ENCODE data around the gene SORCS2. TPM values are rescaled to one million over a fixed set of nuclear protein-coding genes. Genes with fewer than 3 reads are reported as not detected.

Gene SORCS2
- total and polyA plus RNA-seq, 4 donors, result 2.2 to 7.7 (median 2.5) TPM

DNA sequence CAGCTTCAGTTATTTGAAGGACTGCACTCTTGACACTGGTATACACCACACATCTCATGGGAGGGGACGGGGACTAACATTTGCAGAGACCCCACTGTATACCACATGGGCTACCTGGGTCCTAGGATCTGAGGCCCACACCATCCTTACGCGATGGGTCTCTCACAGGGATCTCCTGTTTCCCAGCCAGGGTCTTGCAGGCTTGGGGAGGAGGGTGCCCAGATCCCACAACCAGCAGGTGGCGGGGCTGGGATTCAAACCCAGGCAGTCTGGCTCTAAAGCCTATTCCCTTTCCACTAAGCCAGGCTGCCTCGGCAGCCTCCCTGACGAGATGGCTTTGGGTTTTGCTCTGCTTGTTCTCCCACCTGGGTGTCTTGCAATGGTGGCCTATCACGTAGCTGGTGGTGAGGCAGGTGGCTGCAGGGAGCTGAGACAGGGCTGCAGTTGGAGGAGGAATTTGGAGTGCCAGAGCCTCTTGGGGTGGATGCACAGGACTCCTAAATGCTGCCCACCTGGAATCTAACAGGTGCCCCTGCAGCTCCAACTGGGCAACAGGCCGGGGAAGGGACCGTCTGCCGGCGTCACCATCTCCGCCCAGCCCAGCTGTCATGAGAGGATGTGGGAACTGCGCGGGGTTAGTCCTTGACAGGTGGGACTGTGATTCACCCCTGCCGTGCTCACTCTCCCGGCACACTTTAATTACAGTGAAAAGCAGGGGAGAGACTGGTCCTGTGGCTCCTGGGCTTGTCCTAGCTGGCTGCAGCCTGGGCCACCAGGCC is 131.7 kb downstream of the SORCS2 start:
- Histone ChIP-seq H3K9ac (ENCODE audit: insufficient read depth in 1 of 2, low read length in 2 of 2) (no peak overlapping the region), H3K27ac (ENCODE audit: low read depth in 1 of 2, low read length in 1 of 2) (no peak overlapping the region), H3K27me3 (ENCODE audit: control insufficient read depth in 3 of 3, insufficient read depth in 3 of 3, low read length in 2 of 3) (no peaks in the 10 kb centered on the region), H3K36me3 (ENCODE audit: control insufficient read depth in 4 of 4, insufficient read depth in 4 of 4, low read length in 4 of 4) (no peaks in the 10 kb centered on the region), H3K4me1 (ENCODE audit: control insufficient read depth in 5 of 5, insufficient read depth in 5 of 5, low read length in 5 of 5) (peaks cover 0 to 28% (median 4%) of the 10 kb centered on the region in 5 donors), H3K4me3 (no peak overlapping the region), H3K9me3 (ENCODE audit: control insufficient read depth in 4 of 4, insufficient read depth in 3 of 4, low read length in 3 of 4) (peaks cover 0 to 4% (median 0%) of the 10 kb centered on the region in 4 donors)
- no peak for ATAC-seq (ENCODE audit: insufficient read depth, low FRiP score)
- TF ChIP-seq, protein P1, sequence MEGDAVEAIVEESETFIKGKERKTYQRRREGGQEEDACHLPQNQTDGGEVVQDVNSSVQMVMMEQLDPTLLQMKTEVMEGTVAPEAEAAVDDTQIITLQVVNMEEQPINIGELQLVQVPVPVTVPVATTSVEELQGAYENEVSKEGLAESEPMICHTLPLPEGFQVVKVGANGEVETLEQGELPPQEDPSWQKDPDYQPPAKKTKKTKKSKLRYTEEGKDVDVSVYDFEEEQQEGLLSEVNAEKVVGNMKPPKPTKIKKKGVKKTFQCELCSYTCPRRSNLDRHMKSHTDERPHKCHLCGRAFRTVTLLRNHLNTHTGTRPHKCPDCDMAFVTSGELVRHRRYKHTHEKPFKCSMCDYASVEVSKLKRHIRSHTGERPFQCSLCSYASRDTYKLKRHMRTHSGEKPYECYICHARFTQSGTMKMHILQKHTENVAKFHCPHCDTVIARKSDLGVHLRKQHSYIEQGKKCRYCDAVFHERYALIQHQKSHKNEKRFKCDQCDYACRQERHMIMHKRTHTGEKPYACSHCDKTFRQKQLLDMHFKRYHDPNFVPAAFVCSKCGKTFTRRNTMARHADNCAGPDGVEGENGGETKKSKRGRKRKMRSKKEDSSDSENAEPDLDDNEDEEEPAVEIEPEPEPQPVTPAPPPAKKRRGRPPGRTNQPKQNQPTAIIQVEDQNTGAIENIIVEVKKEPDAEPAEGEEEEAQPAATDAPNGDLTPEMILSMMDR (IDR thresholded peaks at IDR 0.05; ENCODE audit: control extremely low read depth, extremely low read depth), result no peak
- no peak for DNase-seq
- WGBS, 2 donors, result 77 to 82% methylated on average over 16 of the region's 16 CpGs

DNA sequence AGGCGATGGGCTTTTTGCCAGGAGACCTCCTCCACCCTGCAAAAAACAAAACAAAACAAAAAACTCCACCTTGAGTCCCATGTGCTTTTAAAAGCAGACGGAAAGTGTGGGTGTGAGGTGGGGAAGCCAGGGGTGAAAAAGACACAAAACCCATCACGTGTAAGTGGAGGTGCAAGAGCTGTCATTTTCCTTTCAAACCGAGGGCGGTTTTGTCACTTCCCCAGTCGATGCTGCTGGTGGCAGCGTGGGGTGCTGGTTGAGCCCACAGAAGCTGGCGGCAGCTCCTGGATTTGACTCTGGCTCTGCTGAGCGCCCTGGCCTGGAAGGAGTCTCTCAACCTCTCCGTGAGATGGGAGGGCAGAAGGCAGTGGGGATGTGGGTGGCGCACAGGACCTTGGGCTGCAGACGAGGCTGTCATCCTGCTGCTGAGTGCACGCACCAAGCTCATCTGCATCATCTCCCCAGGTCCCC is 132.3 kb downstream of the SORCS2 start:
- ATAC-seq (ENCODE audit: insufficient read depth, low FRiP score) (no peak), DNase-seq (no peak)
- Histone ChIP-seq H3K27me3 (ENCODE audit: control insufficient read depth in 3 of 3, insufficient read depth in 3 of 3, low read length in 2 of 3) (no peaks in the 10 kb centered on the region), H3K27ac (ENCODE audit: low read depth in 1 of 2, low read length in 1 of 2) (no peak overlapping the region), H3K9ac (ENCODE audit: insufficient read depth in 1 of 2, low read length in 2 of 2) (no peak overlapping the region), H3K36me3 (ENCODE audit: control insufficient read depth in 4 of 4, insufficient read depth in 4 of 4, low read length in 4 of 4) (no peaks in the 10 kb centered on the region), H3K9me3 (ENCODE audit: control insufficient read depth in 4 of 4, insufficient read depth in 3 of 4, low read length in 3 of 4) (no peaks in the 10 kb centered on the region), H3K4me1 (ENCODE audit: control insufficient read depth in 5 of 5, insufficient read depth in 5 of 5, low read length in 5 of 5) (peaks cover 0 to 28% (median 4%) of the 10 kb centered on the region in 5 donors), H3K4me3 (no peak overlapping the region)
- 60 to 70% methylated on average over 12 to 13 of the region's 13 CpGs for WGBS, 2 donors
- TF ChIP-seq, protein P1 (IDR thresholded peaks at IDR 0.05; ENCODE audit: control extremely low read depth, extremely low read depth), result no peak

DNA sequence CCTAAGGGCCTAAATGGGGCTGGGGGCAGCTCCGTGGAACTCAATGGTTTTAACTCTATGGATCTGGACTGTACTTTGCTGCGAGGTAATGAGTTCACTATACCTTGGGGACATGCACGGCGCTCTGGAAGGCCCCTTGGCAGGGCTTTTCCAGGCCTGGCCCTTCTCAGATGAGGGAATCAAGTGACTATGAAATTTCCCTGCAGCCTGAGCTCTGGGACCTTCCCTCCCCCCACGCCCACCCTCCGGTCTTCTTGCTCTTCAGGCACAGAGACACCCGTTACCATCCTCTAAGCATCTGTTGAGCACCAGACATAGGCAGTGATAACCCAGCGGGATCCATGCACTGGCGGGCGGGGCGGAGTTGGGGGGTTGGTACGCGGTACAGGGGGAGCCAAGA is 133.2 kb downstream of the SORCS2 start:
- ATAC-seq (ENCODE audit: insufficient read depth, low FRiP score) (no peak), DNase-seq (no peak)
- no peak overlapping the region for H3K4me3 ChIP-seq
- no peaks in the 10 kb centered on the region for H3K36me3 ChIP-seq (ENCODE audit: control insufficient read depth in 4 of 4, insufficient read depth in 4 of 4, low read length in 4 of 4)
- H3K27me3 ChIP-seq (ENCODE audit: control insufficient read depth in 3 of 3, insufficient read depth in 3 of 3, low read length in 2 of 3), result no peaks in the 10 kb centered on the region
- no peak overlapping the region for H3K9ac ChIP-seq (ENCODE audit: insufficient read depth in 1 of 2, low read length in 2 of 2)
- peaks cover 0 to 28% (median 6%) of the 10 kb centered on the region in 5 donors for H3K4me1 ChIP-seq (ENCODE audit: control insufficient read depth in 5 of 5, insufficient read depth in 5 of 5, low read length in 5 of 5)
- WGBS, 2 donors, result 80 to 86% methylated on average over 13 of the region's 13 CpGs
- H3K27ac ChIP-seq (ENCODE audit: low read depth in 1 of 2, low read length in 1 of 2), result no peak overlapping the region
- no peaks in the 10 kb centered on the region for H3K9me3 ChIP-seq (ENCODE audit: control insufficient read depth in 4 of 4, insufficient read depth in 3 of 4, low read length in 3 of 4)
- TF ChIP-seq, protein P1 (IDR thresholded peaks at IDR 0.05; ENCODE audit: control extremely low read depth, extremely low read depth), result no peak
